ENCODE results near the gene GNAI1. TPM values are rescaled to one million over a fixed set of nuclear protein-coding genes. Genes with fewer than 3 reads are reported as not detected.

The GNAI1 gene
- total and polyA plus RNA-seq, 2 experiments from 2014 or later = 57.4 to 58.7 TPM

DNA sequence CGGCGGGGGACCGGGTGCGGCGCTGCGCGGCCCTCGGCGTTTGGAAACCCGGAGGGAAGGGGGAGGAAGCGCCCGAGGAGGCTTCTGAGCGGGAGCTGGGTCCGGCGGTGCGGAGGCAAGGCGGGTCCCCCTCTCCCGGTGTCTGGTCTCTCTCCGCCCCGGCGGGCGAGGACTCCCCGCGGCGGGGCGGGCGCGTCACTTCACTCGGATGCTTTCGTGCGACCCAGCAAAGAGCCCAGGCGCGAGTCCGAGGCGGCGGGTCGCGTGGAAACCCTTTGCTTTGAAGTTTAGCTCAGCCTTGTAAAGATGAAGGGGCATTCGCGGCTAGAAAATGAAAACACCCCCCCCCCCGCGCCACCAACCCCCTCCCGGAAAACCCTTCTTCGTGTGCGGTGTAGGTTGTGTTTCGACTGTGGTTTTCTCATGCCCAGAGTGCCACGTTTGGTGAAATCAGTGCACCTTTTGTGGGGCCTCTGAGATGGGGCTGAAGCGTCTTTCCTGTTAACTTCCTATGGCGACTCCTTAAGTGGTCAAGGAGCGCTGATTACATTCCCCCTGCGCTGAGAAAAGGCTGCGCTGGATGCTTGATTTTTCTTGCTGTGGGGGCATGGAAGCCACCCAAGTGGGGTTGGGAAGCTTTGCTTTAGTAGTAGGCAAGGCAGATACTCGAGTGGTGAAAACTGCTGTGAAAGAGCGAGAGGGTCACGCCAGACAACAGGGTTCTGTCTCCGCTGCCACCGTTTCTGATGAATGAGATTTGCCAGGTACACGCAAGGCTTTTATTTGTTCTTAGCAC, 876 bp downstream of the GNAI1 start:
- peaks cover 17% of the 10 kb centered on the region for H4K20me1 ChIP-seq (ENCODE audit: insufficient read depth, poor library complexity, severe bottlenecking)
- H3K27me3 ChIP-seq = no peaks in the 10 kb centered on the region
- peak overlapping the region; percentile 94 for H2AFZ ChIP-seq
- 1% methylated on average over 37 of the region's 58 CpGs for WGBS (ENCODE audit: low lambda C conversion rate, missing lambda C conversion rate)
- H3K4me1 ChIP-seq (ENCODE audit: insufficient read depth) = peaks cover 22% of the 10 kb centered on the region
- peak overlapping the region; percentile 97 for H3K27ac ChIP-seq
- no peaks in the 10 kb centered on the region for H3K9me3 ChIP-seq (ENCODE audit: low read depth)
- peak overlapping the region; percentile 100 for H3K4me3 ChIP-seq
- H3K4me2 ChIP-seq = peak overlapping the region; percentile 79
- DNase-seq (ENCODE audit: low spot score) = peak; percentile 57
- H3K9me2 ChIP-seq (replicated peaks; ENCODE audit: insufficient read depth) = no peaks in the 10 kb centered on the region
- TF ChIP-seq EZH2 (IDR thresholded peaks at IDR 0.05; ENCODE audit: borderline replicate concordance) = no peak
- no peak for TF ChIP-seq EZH2phosphoT487 (IDR thresholded peaks at IDR 0.05; ENCODE audit: low read depth, severe bottlenecking, unreplicated experiment)
- TF ChIP-seq, protein P1, sequence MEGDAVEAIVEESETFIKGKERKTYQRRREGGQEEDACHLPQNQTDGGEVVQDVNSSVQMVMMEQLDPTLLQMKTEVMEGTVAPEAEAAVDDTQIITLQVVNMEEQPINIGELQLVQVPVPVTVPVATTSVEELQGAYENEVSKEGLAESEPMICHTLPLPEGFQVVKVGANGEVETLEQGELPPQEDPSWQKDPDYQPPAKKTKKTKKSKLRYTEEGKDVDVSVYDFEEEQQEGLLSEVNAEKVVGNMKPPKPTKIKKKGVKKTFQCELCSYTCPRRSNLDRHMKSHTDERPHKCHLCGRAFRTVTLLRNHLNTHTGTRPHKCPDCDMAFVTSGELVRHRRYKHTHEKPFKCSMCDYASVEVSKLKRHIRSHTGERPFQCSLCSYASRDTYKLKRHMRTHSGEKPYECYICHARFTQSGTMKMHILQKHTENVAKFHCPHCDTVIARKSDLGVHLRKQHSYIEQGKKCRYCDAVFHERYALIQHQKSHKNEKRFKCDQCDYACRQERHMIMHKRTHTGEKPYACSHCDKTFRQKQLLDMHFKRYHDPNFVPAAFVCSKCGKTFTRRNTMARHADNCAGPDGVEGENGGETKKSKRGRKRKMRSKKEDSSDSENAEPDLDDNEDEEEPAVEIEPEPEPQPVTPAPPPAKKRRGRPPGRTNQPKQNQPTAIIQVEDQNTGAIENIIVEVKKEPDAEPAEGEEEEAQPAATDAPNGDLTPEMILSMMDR (IDR thresholded peaks at IDR 0.05; ENCODE audit: poor library complexity) = no peak
- H3K36me3 ChIP-seq (replicated peaks; ENCODE audit: insufficient read depth, low read depth) = no peaks in the 10 kb centered on the region
- peaks cover 52% of the 10 kb centered on the region for H3K79me2 ChIP-seq

DNA sequence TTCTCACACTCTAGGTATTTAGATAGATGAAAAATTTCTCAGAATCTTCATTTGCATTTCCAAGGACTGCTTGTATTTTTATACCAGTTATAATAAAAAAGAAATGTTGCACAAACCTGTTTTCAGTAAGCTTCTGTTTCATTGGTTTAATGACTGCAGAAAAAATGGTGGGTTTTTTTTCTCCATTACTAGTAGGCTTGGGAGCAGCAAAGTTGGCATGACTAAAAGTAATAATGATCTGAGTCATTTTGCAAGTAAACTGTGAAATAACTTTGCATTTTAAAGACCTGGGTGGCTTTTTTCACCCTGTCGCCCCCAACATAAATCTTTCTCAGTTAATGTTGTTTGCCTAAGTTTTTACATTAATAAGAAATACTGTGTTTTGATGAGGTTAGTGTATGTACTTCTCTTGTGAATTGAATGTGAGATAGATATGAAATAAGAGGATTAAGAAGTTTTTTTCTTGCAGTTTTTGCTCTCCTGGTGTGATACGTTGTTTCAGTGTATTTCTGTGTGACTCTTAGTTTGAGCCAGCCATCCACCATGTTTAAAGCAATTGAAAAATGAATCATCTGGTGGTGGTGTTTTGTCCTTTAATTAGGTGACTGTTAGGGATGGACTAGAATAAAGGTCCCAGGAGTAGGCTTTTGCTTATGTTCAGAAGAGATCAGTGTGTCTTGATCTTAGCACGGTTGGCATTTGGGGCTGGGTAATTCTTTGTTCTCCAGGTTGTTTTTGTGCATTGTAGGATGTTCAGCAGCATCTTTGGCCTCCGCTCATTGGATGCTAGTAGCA, 1.8 kb downstream of the GNAI1 start:
- Histone ChIP-seq H3K4me2 (peak overlapping the region; percentile 79), H3K27ac (peak overlapping the region; percentile 97), H3K9me2 (replicated peaks; ENCODE audit: insufficient read depth) (no peaks in the 10 kb centered on the region), H3K36me3 (replicated peaks; ENCODE audit: insufficient read depth, low read depth) (no peaks in the 10 kb centered on the region), H3K4me3 (peak overlapping the region; percentile 100), H3K79me2 (peaks cover 61% of the 10 kb centered on the region), H2AFZ (peak overlapping the region; percentile 94), H3K27me3 (no peaks in the 10 kb centered on the region), H3K9me3 (ENCODE audit: low read depth) (no peaks in the 10 kb centered on the region), H3K4me1 (ENCODE audit: insufficient read depth) (peaks cover 22% of the 10 kb centered on the region), H4K20me1 (ENCODE audit: insufficient read depth, poor library complexity, severe bottlenecking) (peaks cover 17% of the 10 kb centered on the region)
- 38% methylated on average over 4 of the region's 4 CpGs for WGBS (ENCODE audit: low lambda C conversion rate, missing lambda C conversion rate)
- peak; percentile 16 for DNase-seq (ENCODE audit: low spot score)
- TF ChIP-seq EZH2phosphoT487 (IDR thresholded peaks at IDR 0.05; ENCODE audit: low read depth, severe bottlenecking, unreplicated experiment) (no peak), EZH2 (IDR thresholded peaks at IDR 0.05; ENCODE audit: borderline replicate concordance) (no peak)
- TF ChIP-seq, protein P1 (IDR thresholded peaks at IDR 0.05; ENCODE audit: poor library complexity) = no peak

DNA sequence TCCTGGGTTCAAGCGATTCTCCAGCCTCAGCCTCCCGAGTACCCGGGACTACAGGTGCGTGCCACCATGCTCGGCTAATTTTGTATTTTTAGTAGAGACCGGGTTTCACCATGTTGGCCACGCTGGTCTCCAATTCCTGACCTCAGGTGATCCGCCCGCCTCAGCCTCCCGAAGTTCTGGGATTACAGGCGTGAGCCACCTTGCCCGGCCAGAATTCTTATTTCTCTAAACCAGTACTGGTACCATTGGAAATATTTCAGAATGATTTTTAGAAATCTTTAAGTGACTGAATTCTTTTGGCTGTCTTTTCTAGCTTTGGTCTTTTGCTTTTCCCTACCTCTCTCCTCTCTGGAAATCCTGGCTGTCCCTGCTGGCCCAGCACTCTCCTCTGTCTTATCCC, 2.8 kb downstream of the GNAI1 start:
- H3K79me2 ChIP-seq = peaks cover 71% of the 10 kb centered on the region
- H3K4me3 ChIP-seq = no peak overlapping the region
- H3K36me3 ChIP-seq (replicated peaks; ENCODE audit: insufficient read depth, low read depth) = no peaks in the 10 kb centered on the region
- H3K9me3 ChIP-seq (ENCODE audit: low read depth) = no peaks in the 10 kb centered on the region
- H3K9me2 ChIP-seq (replicated peaks; ENCODE audit: insufficient read depth) = no peaks in the 10 kb centered on the region
- no peaks in the 10 kb centered on the region for H3K27me3 ChIP-seq
- no peak overlapping the region for H3K27ac ChIP-seq
- DNase-seq (ENCODE audit: low spot score) = no peak
- H4K20me1 ChIP-seq (ENCODE audit: insufficient read depth, poor library complexity, severe bottlenecking) = peaks cover 17% of the 10 kb centered on the region
- no peak for TF ChIP-seq EZH2phosphoT487 (IDR thresholded peaks at IDR 0.05; ENCODE audit: low read depth, severe bottlenecking, unreplicated experiment)
- no peak for TF ChIP-seq EZH2 (IDR thresholded peaks at IDR 0.05; ENCODE audit: borderline replicate concordance)
- TF ChIP-seq, protein P1 (IDR thresholded peaks at IDR 0.05; ENCODE audit: poor library complexity) = no peak
- H3K4me2 ChIP-seq = peak overlapping the region; percentile 79
- H3K4me1 ChIP-seq (ENCODE audit: insufficient read depth) = peaks cover 22% of the 10 kb centered on the region
- H2AFZ ChIP-seq = no peak overlapping the region
- WGBS (ENCODE audit: low lambda C conversion rate, missing lambda C conversion rate) = 98% methylated on average over 12 of the region's 12 CpGs

All from hepatocyte (in vitro differentiated cells).